Measurements from ENCODE around the gene CTTNBP2.

Gene CTTNBP2

DNA sequence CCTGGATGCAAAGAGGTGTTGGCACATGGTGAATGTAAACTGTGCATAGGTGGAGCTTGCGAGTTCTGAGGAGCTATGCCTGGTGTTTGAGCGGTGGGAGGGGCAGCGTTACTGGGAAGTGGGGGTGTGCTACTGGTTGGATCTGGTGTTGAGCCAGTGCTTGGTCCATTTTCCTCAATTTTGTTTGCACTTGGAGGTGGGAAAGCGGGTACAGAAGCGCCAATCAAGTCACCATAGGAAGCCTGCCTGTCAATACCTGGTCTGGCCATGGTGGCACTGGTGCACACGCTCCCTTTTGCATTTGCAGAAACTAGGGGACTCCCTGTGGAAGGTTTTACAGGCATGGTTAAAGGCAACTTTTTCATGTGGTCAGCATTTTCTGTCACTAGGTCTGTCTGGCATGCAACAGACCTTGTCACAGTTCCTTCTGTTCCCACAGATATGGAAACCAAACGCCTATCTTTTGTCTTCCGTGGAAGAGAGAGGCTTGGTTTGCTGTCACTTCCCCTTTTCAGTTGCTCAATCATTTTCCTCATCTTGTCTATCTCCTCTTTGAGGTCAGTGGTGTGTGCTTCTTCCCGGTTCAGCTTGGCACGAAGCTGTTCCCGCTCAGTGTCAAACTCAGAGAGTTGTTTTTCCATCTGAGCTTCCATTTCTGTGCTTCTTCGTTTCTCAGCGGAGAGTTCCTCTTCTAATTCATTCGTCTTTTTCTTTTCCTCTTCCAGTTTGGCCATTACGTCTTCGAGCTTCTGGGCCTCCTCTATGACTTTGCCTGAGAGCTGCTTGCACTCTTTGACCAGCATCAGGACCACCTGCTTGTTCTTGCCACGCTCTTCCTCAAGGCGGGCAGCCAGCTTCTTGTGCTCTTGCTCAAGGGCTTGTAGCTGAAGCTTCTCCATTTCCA, 81.1 kb downstream of the CTTNBP2 start:
- DNase-seq (ENCODE audit: low read depth in 2 of 2, low spot score in 1 of 2) = no peak

DNA sequence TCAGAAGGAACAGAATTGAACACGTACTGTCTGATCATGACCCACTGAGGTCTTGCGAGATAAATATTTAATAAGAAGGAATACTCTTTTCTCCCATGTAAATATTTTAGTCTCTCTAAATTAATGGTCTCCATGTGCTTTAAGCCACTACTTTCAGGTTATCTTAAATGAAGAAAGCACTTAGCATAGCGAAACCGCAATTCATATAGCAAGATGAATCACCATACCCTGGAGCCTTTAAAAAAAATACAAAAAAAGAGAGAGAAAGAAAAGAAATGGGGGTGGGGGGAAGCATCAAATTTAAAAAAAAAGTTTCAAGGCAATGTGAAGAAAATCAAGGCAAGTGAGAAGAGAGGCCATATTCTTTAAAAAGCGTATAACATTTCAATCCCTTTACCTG, 82.5 kb downstream of the CTTNBP2 start:
- DNase-seq (ENCODE audit: low read depth in 2 of 2, low spot score in 1 of 2) = no peak

DNA sequence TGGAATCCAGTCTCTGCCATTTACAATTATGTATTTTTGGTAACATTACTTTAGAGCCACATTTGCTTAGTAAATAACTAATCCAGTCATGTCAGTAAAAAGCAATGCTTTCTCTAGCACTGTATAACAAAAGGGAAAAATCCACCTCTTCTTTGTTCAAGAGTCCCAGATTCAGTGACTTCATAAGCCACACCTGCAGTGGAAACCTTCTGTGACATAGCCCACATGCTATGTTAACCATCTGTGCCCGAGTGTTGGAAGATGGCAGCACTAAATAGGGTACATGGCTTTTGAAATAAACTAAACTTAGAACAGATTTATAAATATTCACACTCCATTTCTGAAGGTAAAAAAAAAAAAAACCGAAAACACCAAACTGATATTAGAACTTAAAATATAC, 83.0 kb downstream of the CTTNBP2 start:
- DNase-seq (ENCODE audit: low read depth in 2 of 2, low spot score in 1 of 2) = no peak

DNA sequence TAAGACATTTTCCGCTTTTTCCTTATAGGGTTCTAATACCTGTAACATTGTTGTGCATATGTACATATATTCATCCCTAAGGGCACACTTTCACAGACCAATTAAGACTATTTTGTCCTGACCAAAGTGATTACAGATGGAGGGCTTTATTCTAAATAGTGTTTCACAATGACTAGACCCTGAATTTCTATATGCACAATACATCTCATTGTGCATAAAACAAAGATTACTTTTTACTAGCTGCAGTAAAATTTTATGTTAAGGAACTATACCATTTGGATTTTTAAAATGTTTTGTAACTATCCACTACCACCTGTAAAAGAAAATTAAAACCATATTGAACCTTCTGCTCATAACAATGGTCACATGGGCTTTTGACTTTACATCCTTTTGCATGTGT, 87.8 kb downstream of the CTTNBP2 start:
- DNase-seq (ENCODE audit: low read depth in 2 of 2, low spot score in 1 of 2) = no peak

DNA sequence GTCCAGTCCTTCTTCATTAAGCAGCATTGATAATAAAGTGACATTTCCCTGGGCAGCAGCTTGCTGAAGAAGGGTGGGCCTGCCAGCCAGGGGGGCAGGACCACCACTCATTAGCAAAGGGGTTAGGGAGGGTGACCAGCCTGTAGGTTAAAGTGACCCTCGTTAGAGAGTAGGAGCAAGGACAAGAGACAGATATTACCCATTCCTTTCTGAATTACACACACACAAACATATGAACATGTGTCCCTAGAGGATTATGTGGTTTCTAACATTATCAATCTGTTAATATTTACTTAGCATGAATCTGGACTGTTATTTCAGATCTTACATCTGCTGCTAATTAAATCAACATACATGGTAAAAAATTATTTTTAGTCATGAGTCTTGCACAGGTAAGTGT, 88.9 kb downstream of the CTTNBP2 start:
- DNase-seq (ENCODE audit: low read depth in 2 of 2, low spot score in 1 of 2) = no peak

DNA sequence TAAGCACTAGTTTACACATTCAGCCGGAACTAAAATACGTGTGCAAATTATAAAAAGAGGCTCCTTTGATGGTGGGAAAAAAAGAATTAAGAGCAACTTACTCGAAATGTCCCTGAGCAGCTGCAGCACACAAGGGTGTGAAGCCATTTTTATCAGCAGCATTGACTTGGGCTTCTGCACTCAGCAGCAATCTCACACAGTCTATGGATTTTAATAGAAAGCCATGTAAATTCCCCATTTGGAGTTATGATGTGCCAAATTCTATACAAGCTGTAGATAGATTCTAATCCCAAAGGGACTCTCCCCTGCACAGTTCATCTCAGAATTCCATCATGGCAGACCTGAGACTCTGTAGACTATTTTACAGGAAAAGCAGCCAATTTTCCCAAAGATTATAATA, 90.5 kb downstream of the CTTNBP2 start:
- DNase-seq (ENCODE audit: low read depth in 2 of 2, low spot score in 1 of 2) = no peak

DNA sequence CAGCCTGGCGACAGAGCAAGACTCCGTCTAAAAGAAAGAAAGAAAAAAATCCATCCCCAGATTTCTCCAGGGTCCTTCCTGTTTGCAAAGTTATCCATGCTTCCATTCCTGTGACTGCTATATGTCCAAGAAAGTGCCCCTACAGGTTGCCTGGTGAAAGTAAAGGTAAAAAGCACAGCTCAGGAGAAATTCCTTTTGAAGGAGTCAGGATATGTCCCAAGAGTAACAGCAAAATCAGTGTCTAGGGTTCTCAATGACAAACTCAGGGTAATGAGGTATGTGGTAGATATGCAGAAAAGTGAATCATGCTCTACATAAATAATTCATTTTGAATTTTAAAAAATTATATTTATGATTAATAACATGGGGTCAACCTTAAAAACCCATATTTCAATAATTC, 91.5 kb downstream of the CTTNBP2 start:
- DNase-seq (ENCODE audit: low read depth in 2 of 2, low spot score in 1 of 2) = no peak

DNA sequence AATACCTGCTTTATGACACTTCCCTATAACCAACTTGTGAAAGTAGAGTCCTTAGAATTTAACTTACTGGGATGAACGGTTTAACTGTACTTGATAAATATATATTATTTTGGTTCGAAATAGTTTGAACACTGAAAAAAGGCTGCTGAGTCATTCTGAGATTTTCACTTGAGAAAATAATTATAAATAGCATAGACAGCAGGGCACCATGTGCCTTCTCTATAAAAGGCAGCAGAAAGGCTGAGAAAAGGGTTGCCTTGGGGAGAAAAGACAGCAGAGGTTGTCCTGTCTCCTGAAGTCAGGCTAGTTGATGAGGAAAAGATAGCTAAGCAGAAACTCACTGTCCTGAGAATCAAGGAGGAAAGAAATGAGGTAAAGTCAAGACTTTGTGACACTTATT, 92.4 kb downstream of the CTTNBP2 start:
- DNase-seq (ENCODE audit: low read depth in 2 of 2, low spot score in 1 of 2) = no peak

DNA sequence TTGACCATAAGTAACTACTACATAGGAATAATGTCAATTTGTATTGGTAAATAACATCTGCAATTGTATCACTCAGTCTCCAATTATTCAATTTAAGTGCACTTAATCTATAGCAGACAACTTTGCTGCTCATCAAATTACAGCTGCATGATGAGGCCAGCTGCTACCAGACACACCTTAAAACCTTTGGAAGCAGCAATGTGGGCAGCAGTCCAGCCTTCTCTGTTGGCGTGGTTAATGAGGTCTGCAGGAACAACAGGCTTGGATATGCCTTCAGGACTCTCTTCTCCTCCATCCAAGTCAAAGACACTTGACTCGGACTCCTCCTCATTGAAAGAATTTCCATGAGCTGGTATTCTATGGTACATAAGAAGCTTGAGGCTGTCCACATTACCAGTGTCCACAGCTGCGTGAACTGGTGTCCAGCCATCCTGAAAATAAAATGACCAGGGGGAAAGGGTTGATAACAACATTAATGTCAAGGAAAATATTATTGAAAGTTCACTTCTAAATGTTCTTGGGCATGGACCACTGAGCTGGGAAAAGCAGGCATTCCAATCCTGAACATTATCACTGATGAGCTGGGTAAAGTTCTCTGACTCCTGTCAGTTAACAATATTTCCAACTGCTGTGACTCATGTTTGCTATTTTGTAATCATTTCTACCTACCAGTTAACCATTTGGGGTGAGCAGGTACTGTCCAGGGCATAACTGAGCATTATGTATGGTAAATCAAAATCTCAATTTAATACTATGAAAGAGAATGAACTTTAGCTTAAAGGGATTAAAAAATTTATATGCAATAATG, 95.7 kb downstream of the CTTNBP2 start:
- DNase-seq (ENCODE audit: low read depth in 2 of 2, low spot score in 1 of 2) = no peak

DNA sequence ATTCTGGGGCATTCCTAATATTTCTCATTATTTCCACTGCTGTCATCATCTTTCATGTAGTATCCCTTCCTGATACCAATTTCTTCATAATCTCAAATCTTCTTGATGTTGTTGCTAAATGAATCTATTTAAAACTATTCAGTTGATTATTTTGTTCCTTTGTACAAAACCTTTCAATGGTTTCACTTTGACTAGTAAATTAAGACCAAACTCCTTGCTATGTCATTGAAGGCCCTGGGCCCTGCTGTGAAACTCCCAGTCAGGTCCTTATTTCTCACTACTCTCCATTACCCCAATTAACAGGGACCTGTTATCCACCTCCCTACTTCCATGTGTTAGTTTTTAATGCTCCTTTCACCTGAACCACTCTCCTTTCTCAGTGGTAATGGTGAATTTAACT, 97.0 kb downstream of the CTTNBP2 start:
- no peak for DNase-seq (ENCODE audit: low read depth in 2 of 2, low spot score in 1 of 2)

DNA sequence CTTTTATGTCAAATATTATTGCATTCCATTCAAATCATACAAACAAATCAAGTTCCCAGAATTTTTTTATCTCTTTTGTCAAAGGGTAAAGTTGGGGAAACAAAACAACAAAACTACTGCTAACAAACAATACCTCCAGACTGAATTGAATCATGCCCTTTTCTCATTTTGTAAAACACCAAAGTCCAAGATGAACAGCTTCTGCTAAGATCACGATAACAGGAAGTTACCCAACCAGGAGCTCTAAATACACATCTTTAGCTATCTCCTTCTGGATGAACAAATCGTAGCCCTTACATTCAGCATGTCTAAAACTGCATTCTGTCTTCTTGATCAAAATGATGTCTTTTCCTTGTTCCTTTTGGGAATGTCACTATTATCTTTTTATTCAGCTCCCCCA, 97.4 kb downstream of the CTTNBP2 start:
- no peak for DNase-seq (ENCODE audit: low read depth in 2 of 2, low spot score in 1 of 2)

DNA sequence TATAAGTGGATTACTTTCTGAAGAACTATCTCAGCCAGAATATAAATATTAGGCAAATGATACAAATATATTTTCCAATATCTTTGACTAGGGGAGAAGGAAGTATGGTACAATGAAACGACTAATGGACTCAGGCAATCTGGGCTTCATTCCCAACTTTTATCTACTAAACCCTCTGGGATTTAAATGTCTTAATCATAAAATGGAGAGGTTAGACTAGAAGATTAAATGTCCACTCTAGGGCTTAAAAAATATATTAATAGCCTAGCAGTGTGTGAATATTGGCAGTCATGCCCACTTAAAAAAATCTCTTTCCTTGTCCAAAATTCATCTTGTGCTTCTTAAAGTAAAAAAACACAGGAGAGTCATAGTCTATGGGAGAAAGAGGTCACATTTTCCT, 98.3 kb downstream of the CTTNBP2 start:
- no peak for DNase-seq (ENCODE audit: low read depth in 2 of 2, low spot score in 1 of 2)

DNA sequence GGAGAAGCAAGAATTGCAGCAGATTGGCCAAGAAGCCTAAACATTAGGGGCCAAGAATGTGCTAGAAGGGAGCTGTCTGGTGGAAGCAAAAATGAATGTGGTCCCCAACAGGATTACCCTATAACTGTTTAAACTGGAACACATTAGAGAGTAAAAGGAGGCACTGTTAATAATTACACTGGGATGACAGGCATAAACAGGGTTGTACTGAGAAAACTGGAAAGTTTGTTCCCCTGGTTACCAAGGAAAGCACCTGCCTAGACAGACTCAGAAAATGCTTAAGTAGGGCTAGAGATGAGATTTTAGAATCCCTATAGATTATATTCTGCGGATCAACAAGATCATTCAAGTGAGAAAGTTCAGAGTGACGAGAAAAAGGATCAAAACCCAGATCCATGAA, 100.8 kb downstream of the CTTNBP2 start:
- no peak for DNase-seq (ENCODE audit: low read depth in 2 of 2, low spot score in 1 of 2)

DNA sequence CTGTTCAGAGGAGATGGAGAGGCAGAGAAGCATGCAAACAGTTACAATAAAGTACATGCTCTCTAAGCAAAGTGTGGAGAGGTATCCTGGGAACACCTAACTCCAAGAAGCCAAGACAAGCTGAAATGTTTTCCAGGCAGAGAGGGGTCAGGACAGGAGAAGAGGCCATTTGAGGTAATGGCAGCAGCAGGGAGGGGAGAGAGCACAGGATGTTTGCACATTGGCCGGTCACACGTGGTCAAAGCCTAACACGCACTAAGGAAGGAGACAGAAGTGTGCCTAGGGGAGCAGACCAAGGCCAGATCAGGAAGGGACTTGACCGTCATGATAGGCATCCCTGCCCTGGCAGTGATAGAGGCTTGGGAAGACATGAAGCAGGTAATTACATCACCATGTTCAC, 101.5 kb downstream of the CTTNBP2 start:
- DNase-seq (ENCODE audit: low read depth in 2 of 2, low spot score in 1 of 2) = no peak

DNA sequence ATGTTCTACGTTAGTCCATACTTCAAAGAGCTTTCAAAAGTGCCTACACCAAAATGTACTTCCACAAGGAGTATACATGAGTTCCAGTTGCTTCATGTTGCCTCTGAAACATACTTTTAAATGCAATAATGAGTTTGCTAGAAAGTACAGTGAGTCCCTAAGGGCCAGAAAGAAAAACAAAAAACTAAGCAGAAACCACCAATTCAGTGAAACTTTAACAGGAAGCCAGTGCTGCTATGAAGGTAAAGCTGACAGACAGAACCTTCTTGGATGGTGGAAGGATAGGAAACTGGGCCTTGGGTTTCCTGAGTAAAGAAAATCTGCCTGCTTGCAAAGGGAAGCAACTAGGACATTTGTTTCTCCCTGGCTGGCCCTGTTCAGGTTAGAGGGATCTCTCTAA, 104.2 kb downstream of the CTTNBP2 start:
- no peak for DNase-seq (ENCODE audit: low read depth in 2 of 2, low spot score in 1 of 2)

DNA sequence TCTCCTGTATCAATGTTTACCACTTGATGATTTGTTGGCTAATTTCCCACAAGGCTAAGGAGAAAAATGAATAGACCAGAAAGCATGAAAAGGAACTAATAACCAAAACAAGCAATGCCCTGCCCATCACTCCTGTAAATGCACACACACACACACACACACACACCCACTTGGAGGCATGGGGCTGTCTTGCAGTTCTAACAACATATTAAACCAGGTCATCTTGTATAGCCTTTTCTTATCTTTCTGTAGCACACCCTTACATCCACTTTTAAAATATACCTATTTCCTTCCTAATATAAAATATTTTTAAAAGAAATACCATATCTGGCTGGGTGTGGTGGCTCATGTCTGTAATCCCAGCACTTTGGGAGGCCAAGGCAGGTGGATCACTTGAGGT, 105.3 kb downstream of the CTTNBP2 start:
- DNase-seq (ENCODE audit: low read depth in 2 of 2, low spot score in 1 of 2) = no peak

DNA sequence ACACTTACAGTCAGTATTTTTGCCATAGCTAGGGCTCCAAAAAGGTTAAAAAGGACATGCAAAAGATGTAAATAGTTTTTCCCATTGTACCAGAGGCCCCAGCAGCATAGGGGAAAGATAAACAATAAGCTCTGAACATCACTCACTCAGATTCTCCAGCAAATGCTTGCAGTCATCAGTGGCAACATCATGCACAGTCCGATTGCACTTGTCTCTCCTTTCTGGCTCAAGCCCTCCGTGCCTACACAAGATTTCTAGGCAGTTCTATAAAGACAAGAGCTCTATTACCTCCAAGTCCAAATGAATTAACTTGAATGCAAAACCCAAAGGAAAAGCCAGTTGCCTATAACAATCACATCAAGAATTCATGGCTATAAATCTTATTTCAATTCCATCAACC, 106.3 kb downstream of the CTTNBP2 start:
- DNase-seq (ENCODE audit: low read depth in 2 of 2, low spot score in 1 of 2) = no peak

DNA sequence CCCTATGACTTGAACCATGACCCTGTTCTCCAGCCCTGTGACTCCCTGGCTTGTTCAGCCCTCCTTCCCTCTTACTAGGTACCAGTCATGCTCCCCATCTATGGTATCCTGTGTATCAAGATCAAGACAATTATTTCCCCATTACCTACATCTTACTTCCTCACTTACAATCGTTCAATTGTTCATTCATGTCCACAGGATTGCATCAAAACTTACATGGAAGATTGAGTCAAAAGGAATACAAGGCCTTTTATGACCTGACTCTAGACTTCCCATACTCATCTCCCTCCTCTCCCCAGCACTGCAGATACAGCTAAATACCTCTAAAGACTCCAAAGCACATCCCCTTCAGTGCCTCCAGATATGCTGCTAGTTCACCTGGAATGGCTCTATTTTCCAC, 109.2 kb downstream of the CTTNBP2 start:
- no peak for DNase-seq (ENCODE audit: low read depth in 2 of 2, low spot score in 1 of 2)

DNA sequence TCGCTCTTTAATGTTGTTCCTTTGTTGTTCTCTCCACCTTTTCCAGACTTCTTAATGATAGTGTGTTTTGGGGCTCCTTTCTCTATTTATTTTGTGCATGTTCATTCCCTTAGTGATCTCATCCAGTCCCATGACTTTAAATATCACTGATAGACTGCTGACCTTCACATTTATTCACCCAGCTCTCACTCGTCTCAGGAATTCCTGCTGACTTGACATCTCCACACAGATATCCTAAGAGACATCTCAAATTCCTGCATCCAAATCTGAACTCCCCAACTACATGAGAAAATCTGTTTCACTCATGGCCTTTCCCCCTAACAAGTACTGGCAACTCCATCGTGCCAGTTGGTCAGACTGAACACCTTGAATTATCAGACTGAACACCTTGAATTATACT, 111.2 kb downstream of the CTTNBP2 start:
- DNase-seq (ENCODE audit: low read depth in 2 of 2, low spot score in 1 of 2) = no peak

DNA sequence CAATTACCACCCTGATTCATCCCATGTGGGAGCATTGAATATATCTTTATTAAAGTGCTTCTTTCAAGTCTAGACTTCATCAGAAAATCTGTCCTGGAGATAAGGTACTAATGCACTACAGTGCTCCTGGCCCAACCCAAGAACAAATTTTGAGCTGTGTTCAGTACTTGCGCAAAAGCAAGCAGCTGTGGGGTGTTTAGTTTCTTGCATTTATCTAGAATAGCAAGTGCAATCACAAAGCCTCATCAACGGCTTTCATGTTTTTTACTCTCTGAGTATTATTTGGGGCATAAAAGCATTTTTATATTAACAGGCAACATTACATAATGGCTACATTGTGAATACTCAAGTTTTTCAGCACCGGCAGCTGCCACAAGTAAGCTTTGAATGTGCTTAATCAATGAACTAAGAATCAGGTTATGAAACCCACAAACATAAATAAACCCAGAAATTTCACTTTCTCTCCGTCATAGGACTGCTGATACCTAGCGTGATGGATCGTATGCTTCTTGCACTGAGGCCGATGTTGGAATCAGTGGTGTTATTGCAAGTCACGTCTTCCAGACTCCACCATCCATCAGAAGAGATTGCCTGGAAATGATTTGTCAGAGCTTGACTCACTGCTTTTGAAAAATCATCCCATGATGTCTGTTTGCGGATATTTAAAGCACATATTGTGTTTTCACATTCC, 113.1 kb downstream of the CTTNBP2 start:
- DNase-seq (ENCODE audit: low read depth in 2 of 2, low spot score in 1 of 2) = no peak

DNA sequence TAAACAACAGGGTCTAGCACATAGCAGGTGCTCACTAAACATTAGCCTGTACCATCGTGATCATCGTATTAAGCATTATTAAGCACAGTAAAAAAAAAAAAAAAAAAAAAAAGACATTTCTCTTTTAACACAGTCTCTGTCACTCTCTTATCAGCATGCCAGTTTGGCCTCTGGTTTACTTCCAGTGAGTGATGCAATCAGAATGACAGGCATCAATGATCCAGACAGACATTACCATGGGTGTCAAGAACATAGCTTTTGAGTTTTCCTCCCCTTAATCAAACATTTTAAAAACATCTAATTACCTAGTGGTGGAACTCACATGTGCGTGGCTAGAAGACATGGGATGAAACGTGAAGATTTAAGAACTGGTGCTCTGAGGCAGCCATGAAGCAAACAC, 115.8 kb downstream of the CTTNBP2 start:
- no peak for DNase-seq (ENCODE audit: low read depth in 2 of 2, low spot score in 1 of 2)

DNA sequence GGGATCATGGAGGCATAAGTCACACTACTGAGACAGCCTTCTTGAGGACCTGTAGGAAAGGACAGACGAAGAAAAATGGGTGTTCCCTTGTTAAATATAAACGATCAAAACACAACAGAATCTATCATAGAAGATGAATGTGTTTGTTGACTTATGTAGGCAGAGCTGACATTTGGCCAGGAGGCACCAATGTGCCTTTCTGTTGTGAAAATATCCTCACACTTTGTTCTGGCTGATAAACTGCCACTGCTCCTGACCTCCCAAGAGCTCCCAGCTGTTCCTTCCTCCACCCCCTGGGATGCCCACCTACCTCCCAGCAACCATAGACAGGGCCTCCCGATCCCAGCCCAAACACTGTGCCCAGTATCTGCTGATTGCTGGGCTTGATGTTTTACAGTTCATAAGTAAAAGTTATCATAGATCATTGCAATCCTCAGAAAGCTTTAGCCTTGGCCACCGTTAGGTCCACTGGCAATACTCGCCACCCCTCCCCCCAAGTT, 116.6 kb downstream of the CTTNBP2 start:
- DNase-seq (ENCODE audit: low read depth in 2 of 2, low spot score in 1 of 2) = no peak

Data from stimulated activated CD8-positive, alpha-beta memory T cell treated with anti-CD3 and anti-CD28 coated beads, Interleukin-4, amount 100 ng/mL, for 4 hours (primary cell).